Activated naive CD4-positive, alpha-beta T cell treated with anti-CD3 and anti-CD28 coated beads for 36 hours (primary cell): ENCODE results near the gene TBL1XR1. TPM values are rescaled to one million over a fixed set of nuclear protein-coding genes. Genes with fewer than 3 reads are reported as not detected.

Experiments
- CTCF ChIA-PET: fragments of 350-600 bp; sonication (Branson Sonifier 250); formaldehyde crosslinking; loops from one replicate; lab custom pipeline; 2021; ENCODE audit warnings: antibody characterized with exemption; lab: Charles Lee
- DNase-seq: peaks from one replicate; pipeline ENCODE4 v3.0.0-alpha.2; 2020
- H3K27ac Mint-ChIP-seq: one replicate; pipeline ENCODE4 v1.8.0; 2021; ENCODE audit warnings: mild to moderate bottlenecking, mixed read lengths
- H3K27me3 Mint-ChIP-seq: one replicate; pipeline ENCODE4 v1.8.0; 2021; ENCODE audit warnings: low read depth, mixed read lengths
- H3K36me3 Mint-ChIP-seq: one replicate; pipeline ENCODE4 v1.8.0; 2021; ENCODE audit warnings: low read depth, mixed read lengths
- H3K4me1 Mint-ChIP-seq: one replicate; pipeline ENCODE4 v1.8.0; 2021; ENCODE audit warnings: low read depth, mixed read lengths
- H3K4me3 Mint-ChIP-seq: one replicate; pipeline ENCODE4 v1.8.0; 2021; ENCODE audit warnings: mild to moderate bottlenecking, moderate library complexity, mixed read lengths
- H3K9me3 Mint-ChIP-seq: one replicate; pipeline ENCODE4 v1.8.0; 2021; ENCODE audit warnings: mixed read lengths
- intact Hi-C: fragments of 100-400 bp; cut with micrococcal nuclease; formaldehyde crosslinking; loops from one replicate; pipeline ENCODE4 v1.15.1; 2023
- total RNA-seq, 2 experiments: library from RNA; stranded (reverse); gene quantifications; one replicate each; pipeline ENCODE4 v1.2.3, GENCODE V29; 2021

TBL1XR1 gene
- total RNA-seq, 2 experiments from 2014 or later = 149 to 162 TPM

DNA sequence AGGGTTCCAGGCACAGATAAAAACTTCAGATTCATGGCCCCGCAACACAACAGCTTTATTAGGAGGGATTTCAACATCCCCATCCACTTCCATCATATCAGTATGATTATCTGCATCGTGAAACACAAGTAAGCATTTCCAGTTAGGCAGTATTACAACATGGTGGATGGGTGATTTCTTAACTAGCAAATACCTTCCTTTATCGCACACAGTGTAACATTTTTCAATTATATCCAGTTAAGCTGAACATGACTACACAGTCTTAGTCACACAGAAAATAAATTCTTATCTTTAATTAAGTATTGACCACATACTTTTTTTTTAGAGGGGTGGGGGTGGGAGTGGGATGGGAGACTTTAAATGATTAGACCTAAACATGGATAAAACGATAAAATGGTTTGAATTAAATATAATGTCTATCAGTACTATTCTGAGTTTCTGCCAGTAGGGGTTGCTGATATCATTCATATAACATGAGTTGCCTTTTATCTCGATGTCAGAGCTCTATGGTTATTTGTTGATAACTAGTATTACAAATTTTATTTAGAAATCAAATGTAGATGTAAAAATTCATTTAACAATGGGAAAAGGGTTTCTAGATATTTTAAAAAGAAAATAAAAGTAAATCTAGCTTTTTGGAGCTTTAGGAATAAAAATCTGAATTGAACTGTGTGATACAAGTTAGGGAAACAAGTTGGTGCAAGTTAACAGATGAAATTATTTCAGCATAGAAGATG lies 146.6 kb downstream of the TBL1XR1 start:
- intact Hi-C loops = loop anchor here (1.0 to 10.0 kb wide), 6 partner anchors 310 to 1277 kb away; no protein-coding TSS in a partner anchor
- Mint-ChIP-seq H3K4me1 (peaks cover 11% of the 10 kb centered on the region), H3K36me3 (peaks cover 24% of the 10 kb centered on the region), H3K27me3 (no peaks in the 10 kb centered on the region), H3K27ac (no peak overlapping the region), H3K4me3 (no peak overlapping the region), H3K9me3 (no peaks in the 10 kb centered on the region)
- DNase-seq = no peak
- CTCF ChIA-PET = interaction anchor here (0.7 to 3.0 kb wide), 12 partner anchors 13 to 725 kb away, joined by 3 to 6 read pairs (median 3); no protein-coding TSS in a partner anchor

DNA sequence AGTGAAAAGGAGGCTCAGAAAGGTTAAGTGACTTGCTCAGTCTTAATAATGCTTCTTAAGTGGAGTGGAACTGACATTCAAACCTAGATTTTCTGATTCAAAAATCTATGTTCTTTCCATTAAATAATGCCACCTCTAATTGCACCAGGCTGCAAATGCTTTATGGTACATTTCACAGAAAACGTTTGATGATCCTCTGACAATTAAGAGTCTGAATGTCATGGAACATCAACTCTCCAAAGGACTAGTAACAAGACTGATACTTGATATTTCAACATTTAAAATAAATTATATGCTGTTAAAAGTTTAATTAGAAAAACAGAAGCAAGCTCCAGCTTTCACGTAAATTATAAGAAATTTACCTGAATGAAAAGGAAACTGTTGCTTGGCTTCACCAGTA lies 151.5 kb downstream of the TBL1XR1 start:
- H3K27me3 Mint-ChIP-seq = no peaks in the 10 kb centered on the region

DNA sequence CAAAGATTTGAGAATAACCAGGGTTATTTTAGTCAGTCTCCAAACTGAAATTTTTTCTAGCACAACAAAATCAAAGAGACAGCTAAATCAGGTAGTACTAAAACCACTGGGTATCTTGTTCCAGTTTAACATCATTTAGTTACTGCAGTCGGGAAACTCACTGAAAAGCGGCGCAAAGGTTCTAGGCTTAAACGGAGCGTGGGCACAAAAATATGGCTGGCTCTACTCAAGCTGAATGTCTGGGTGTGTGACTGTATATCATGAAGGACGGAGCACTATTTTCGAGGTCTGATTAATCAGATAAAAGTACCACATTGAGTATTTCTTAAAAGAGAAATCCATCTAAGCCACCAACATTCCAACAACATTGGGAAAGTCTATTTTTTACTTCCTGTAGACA lies 152.1 kb downstream of the TBL1XR1 start:
- Mint-ChIP-seq H3K4me1 (peaks cover 14% of the 10 kb centered on the region), H3K27me3 (no peaks in the 10 kb centered on the region), H3K4me3 (no peak overlapping the region), H3K36me3 (peaks cover 49% of the 10 kb centered on the region), H3K27ac (no peak overlapping the region), H3K9me3 (no peaks in the 10 kb centered on the region)
- CTCF ChIA-PET = no interaction called here
- no peak for DNase-seq
- intact Hi-C loops = no loop called here

More for the DNA sequence above, 151.5 kb downstream of the TBL1XR1 start:
- Mint-ChIP-seq H3K4me3 (no peak overlapping the region), H3K36me3 (peaks cover 49% of the 10 kb centered on the region), H3K9me3 (no peaks in the 10 kb centered on the region), H3K27ac (no peak overlapping the region), H3K4me1 (peaks cover 14% of the 10 kb centered on the region)
- CTCF ChIA-PET = no interaction called here
- no peak for DNase-seq
- intact Hi-C loops = no loop called here

DNA sequence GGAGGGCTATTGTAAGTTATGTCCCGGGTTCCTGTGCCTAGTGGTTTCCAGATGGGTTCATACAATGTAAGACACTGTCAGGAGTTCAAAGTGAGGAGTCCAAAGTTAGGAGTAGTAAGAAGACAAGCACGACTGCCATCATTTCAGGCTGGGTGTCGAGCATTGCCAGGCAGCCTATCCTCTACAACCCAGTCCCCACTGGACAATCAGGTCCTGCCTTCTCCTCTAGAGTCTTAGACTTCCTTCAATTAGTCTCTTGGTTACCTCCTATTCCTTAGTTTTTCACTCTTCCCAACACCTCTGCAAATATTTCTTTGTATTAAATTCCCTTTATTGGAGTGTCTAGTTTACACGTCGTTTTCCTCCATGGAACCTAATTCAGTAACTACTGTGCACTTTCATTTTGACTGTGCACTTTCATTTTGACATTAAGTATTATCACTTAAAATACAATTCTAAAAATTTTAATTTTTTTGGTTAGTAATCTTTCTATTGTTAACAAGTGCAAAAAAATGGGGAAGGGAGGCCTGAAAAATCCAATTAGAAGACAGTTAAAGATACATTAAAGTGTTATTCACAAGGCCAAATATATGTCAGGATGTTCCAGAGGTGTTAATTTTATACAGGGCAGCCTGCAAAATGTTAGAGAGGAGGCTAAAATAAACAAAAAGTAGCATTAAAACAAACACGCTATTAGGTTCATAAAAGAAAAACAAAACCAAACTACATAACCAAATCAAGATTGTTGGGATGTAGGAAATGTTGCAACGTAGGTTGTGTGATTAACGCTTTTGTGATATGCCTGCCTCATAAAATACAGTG lies 155.3 kb downstream of the TBL1XR1 start:
- Mint-ChIP-seq H3K9me3 (no peaks in the 10 kb centered on the region), H3K4me1 (peaks cover 21% of the 10 kb centered on the region), H3K27me3 (no peaks in the 10 kb centered on the region), H3K36me3 (peaks cover 50% of the 10 kb centered on the region), H3K27ac (no peak overlapping the region), H3K4me3 (no peak overlapping the region)
- intact Hi-C loops = no loop called here
- CTCF ChIA-PET = no interaction called here
- DNase-seq = no peak

DNA sequence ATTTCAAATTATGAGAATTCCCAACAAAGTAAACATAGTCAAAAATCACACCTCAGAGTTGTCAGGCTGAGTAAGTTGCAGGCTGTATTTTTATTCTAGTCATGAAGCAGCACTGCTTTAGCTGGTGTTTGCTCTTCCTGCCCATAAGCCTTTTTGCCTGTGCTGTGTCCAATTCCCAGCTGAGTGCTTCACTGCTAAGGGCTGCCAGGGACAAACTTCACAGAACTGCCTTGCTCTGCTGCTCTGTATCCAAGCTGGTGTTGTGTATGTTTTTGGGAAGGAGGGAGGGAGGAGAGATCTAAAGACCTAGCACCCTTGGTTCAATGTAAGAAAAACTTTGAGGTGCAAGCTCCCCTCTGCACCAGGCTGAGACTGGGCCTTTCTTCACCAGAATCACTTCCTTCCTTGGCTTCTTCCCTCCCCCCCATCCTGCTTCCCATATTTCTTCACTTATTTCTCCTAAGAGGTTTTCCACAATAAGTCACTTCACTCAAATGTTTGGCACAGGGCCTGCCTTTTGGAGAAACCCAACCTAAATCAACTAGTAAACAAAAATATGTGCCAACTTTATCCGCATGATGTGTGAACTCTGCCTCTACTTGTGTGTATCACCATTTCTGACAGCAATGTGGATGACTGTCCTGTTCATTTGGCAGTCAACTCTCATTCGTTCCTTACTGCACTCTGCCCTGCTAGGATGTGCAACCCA lies 156.1 kb downstream of the TBL1XR1 start:
- Mint-ChIP-seq H3K4me3 (no peak overlapping the region), H3K27me3 (no peaks in the 10 kb centered on the region), H3K9me3 (no peaks in the 10 kb centered on the region), H3K4me1 (peaks cover 21% of the 10 kb centered on the region), H3K27ac (no peak overlapping the region), H3K36me3 (peaks cover 49% of the 10 kb centered on the region)
- intact Hi-C loops = no loop called here
- DNase-seq = no peak
- CTCF ChIA-PET = no interaction called here

DNA sequence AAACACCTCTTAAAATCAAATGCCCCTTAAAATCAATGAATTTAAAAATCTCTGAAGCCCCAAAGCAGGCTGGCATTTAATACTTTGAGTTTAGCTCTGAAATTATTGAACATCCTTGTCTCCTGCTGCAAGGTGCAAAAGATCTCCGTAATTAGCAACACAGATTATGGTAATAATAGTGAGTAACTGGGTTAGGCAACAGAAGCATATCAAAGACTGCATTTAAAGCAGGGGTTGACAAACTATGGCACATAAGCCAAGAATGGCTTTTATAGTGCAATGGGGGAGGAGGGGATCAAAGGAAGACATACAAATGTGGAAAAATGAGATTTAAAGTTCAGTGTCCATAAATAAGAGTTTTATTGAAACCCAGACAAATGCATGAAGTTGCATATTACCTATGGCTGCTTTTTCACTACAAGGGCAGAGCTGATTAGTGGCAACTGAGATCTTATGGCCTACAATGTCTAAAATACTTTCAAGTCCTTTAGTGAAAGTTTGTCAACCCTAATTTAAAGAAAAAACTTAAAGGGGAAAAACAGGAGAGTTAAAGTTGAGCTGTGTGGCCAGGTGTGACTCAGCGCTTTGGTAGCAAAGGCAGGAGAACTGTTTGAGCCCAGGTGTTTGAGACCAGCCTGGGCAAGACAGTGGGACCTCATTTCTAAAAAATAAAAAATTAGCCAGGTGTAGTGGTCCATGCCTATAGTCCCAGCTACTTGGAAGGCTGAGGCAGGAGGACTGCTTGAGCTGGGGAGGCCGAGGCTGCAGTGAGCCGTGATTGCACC lies 157.6 kb downstream of the TBL1XR1 start:
- H3K9me3 Mint-ChIP-seq = no peaks in the 10 kb centered on the region
- H3K36me3 Mint-ChIP-seq = peaks cover 43% of the 10 kb centered on the region
- intact Hi-C loops = no loop called here
- peaks cover 23% of the 10 kb centered on the region for H3K4me1 Mint-ChIP-seq
- DNase-seq = no peak
- H3K27me3 Mint-ChIP-seq = no peaks in the 10 kb centered on the region
- CTCF ChIA-PET = no interaction called here
- no peak overlapping the region for H3K4me3 Mint-ChIP-seq
- H3K27ac Mint-ChIP-seq = no peak overlapping the region

DNA sequence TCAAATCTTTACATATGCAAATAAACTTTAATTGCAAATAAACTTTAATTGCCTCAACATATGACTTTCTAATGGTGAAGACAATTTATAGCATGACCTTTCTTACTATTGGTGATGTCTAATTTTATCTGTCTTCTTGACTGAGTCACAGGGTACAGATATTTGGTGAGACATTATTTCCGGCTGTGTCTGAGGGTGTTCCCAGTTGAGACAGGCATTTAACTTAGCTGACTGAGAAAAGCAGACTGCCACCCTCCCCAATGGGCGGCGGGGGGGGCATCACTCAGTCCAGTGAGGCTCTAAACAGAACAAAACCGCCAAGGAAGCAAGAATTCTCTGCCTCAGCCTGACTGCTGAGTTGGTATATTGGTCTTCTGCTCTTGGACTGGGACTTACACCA lies 160.0 kb downstream of the TBL1XR1 start:
- H3K27ac Mint-ChIP-seq = no peak overlapping the region
- H3K9me3 Mint-ChIP-seq = no peaks in the 10 kb centered on the region
- H3K27me3 Mint-ChIP-seq = no peaks in the 10 kb centered on the region
- CTCF ChIA-PET = no interaction called here
- no peak overlapping the region for H3K4me3 Mint-ChIP-seq
- intact Hi-C loops = no loop called here
- no peak for DNase-seq
- H3K4me1 Mint-ChIP-seq = peaks cover 19% of the 10 kb centered on the region
- peaks cover 39% of the 10 kb centered on the region for H3K36me3 Mint-ChIP-seq

DNA sequence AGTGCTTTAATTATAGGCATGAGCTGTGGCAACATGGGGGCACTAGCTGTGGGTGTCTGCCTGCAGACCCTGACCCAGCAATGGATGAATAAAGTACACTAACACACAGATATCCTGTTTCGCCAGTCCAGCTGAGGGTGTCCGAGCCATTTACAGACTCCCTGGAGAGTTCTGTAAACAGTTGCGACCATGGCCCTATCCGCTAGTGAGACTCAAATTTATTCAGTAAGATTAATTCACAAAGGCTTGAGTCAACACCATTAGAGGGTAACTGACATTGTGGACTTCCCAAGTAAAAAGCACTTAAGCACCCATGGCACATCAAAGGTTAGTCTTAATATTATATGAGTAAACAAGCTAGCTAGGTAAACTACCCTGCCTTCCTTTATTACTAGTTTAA lies 161.6 kb downstream of the TBL1XR1 start:
- Mint-ChIP-seq H3K9me3 (no peaks in the 10 kb centered on the region), H3K27ac (no peak overlapping the region), H3K27me3 (no peaks in the 10 kb centered on the region), H3K4me1 (peaks cover 9% of the 10 kb centered on the region), H3K4me3 (no peak overlapping the region), H3K36me3 (peaks cover 37% of the 10 kb centered on the region)
- DNase-seq = no peak
- CTCF ChIA-PET = interaction anchor here (0.6 to 1.8 kb wide), 2 partner anchors 16 to 43 kb away, joined by 3 to 6 read pairs; no protein-coding TSS in a partner anchor
- intact Hi-C loops = no loop called here

DNA sequence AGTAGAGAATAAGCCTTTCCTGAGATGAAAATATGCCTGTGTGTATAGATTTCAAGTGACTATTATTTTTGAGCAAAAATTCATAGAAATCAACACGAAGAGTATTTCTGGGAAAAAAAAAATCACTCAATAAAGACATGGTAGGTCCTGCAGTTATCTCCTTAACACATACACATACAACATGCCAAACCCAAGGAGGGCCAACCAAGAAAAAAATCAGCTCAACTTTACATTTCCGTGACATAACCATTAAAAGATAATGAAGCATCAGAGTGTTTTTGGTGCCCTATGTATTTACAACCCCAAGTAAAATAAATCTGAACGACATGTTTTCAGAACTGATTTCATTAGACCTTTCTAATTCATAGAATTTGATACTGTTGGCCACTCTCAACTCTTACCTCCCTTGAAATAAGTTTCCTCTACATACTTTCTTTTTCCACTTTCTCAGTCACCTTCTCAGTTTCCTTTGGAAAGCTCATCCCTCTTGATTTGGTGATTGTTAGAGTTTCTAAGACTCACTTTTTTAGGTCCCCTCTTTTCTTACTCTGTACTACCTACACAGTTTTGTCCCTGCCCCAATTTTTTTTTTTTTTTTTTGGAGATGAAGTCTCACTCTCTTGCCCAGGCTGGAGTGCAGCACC lies 162.3 kb downstream of the TBL1XR1 start:
- H3K36me3 Mint-ChIP-seq = peaks cover 37% of the 10 kb centered on the region
- H3K4me3 Mint-ChIP-seq = no peak overlapping the region
- no peaks in the 10 kb centered on the region for H3K9me3 Mint-ChIP-seq
- CTCF ChIA-PET = interaction anchor here (0.6 to 1.8 kb wide), 2 partner anchors 17 to 1034 kb away, joined by 3 to 6 read pairs; no protein-coding TSS in a partner anchor
- DNase-seq = no peak
- intact Hi-C loops = no loop called here
- no peaks in the 10 kb centered on the region for H3K27me3 Mint-ChIP-seq
- H3K27ac Mint-ChIP-seq = no peak overlapping the region
- H3K4me1 Mint-ChIP-seq = peaks cover 9% of the 10 kb centered on the region

DNA sequence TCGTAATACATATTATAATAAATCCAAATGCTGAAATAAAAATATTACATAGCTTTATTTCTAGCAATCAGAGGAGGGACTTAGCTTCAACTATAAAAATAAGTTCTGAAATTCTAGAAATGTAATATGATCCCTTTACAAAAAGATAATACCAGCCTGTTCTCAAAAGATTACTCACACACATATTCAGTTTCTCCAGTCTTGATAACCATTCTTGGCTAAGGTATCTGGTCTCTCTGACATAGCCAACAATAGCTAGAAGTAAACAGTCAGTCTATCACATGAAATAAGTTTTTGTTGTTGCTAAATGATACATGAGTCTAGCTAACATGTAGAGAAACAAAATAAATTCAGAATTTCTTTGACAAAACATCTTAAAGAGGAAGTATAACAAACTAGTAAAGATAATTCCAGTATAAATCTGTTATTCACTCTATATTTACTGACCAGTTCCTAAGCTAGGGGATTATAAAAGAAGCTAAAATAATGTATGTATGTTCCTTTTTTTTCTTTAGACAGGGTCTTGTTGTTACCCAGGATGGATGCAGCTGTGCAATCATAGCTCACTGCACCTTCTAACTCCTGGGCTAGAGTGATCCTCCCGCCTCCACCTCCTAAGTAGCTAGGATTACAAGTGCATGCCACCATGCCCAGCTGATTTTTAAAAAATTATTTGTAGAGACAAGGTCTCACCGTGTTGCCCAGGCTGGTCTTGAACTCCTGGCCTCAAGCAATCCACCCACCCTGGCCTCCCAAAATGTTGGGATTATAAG lies 170.6 kb downstream of the TBL1XR1 start:
- no peaks in the 10 kb centered on the region for H3K4me1 Mint-ChIP-seq
- CTCF ChIA-PET = interaction anchor here (0.6 to 0.7 kb wide), 3 partner anchors 307 to 1358 kb away, joined by 3 read pairs; no protein-coding TSS in a partner anchor
- no peak overlapping the region for H3K4me3 Mint-ChIP-seq
- H3K27me3 Mint-ChIP-seq = no peaks in the 10 kb centered on the region
- no peak overlapping the region for H3K27ac Mint-ChIP-seq
- no peaks in the 10 kb centered on the region for H3K9me3 Mint-ChIP-seq
- intact Hi-C loops = no loop called here
- no peak for DNase-seq
- peaks cover 26% of the 10 kb centered on the region for H3K36me3 Mint-ChIP-seq

DNA sequence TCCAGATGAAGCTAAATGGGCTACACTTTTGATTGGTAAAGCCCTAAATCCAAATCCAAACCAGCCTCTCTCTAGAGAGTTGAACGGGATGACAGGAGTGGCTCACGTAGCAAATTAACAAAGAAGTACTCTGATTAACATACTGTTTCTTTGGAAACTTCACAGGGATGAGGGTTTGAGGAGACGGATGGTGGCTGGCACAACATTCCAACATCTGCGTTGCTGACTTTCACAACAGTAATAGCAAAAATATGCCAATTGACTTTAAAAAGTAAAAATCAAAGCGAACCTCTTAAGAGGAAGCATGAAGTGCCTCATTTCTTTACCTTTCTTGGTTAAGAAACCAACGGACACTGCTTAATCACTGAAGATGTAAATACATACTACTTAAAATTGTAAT lies 181.4 kb downstream of the TBL1XR1 start:
- CTCF ChIA-PET = no interaction called here
- Mint-ChIP-seq H3K4me1 (no peaks in the 10 kb centered on the region), H3K9me3 (no peaks in the 10 kb centered on the region)

More for the DNA sequence above, 181.4 kb downstream of the TBL1XR1 start:
- H3K27ac Mint-ChIP-seq = no peak overlapping the region
- no peak for DNase-seq
- H3K4me3 Mint-ChIP-seq = no peak overlapping the region
- no peaks in the 10 kb centered on the region for H3K27me3 Mint-ChIP-seq
- intact Hi-C loops = no loop called here
- H3K36me3 Mint-ChIP-seq = peaks cover 11% of the 10 kb centered on the region
